ENCODE measurements around the gene NDUFS8.
A peak's percentile ranks its signal among the peaks of the same experiment; 100 is the strongest.

GRCh38 chr11:68009391-68010089, 20.9 kb upstream of the NDUFS8 start:
- TF ChIP-seq REST (IDR thresholded peaks at IDR 0.05; ENCODE audit: low read depth) (no peak), RAD21 (IDR thresholded peaks at IDR 0.05; ENCODE audit: low read depth) (peak; percentile 63), EP300 (IDR thresholded peaks at IDR 0.05; ENCODE audit: borderline replicate concordance) (no peak), TAF1 (IDR thresholded peaks at IDR 0.05; ENCODE audit: low read depth) (no peak), CEBPB (IDR thresholded peaks at IDR 0.05) (no peak), CREB1 (IDR thresholded peaks at IDR 0.05; ENCODE audit: low read depth) (no peak), MAX (IDR thresholded peaks at IDR 0.05) (no peak), TCF12 (IDR thresholded peaks at IDR 0.05; ENCODE audit: low read depth) (no peak), EGR1 (IDR thresholded peaks at IDR 0.05) (no peak), FOXM1 (IDR thresholded peaks at IDR 0.05; ENCODE audit: borderline replicate concordance, low read depth) (no peak), ZBTB7A (IDR thresholded peaks at IDR 0.05; ENCODE audit: low read depth) (no peak), TEAD4 (IDR thresholded peaks at IDR 0.05) (no peak), NFIC (IDR thresholded peaks at IDR 0.05) (no peak)
